Stimulated activated CD4-positive, alpha-beta T cell treated with anti-CD3 and anti-CD28 coated beads, Interleukin-4, amount 100 ng/mL, for 48 hours (primary cell): Measurements from ENCODE around the gene KIAA2012.

ENCODE experiments used
- DNase-seq, 2 donors: peaks; one replicate each; pipeline ENCODE4 v3.0.0-alpha.2; 2020; ENCODE audit warnings: low read depth in 2 of 2

KIAA2012 gene

GRCh38 chr2:202042444-202042843, 30.6 kb upstream of the KIAA2012 start:
- no peak for DNase-seq

GRCh38 chr2:202043475-202043874, 29.6 kb upstream of the KIAA2012 start:
- DNase-seq = no peak

- DNase-seq = no peak
Measured at GRCh38 chr2:202044777-202045176, 28.3 kb upstream of the KIAA2012 start.

- no peak for DNase-seq
Measured at GRCh38 chr2:202046572-202046971, 26.5 kb upstream of the KIAA2012 start.

- no peak for DNase-seq
Measured at GRCh38 chr2:202049092-202049728, 23.8 kb upstream of the KIAA2012 start.

- no peak for DNase-seq
Measured at GRCh38 chr2:202049840-202050239, 23.2 kb upstream of the KIAA2012 start.

GRCh38 chr2:202050652-202051051, 22.4 kb upstream of the KIAA2012 start:
- DNase-seq = no peak

GRCh38 chr2:202051499-202052161, 21.4 kb upstream of the KIAA2012 start:
- no peak for DNase-seq

- no peak for DNase-seq
Measured at GRCh38 chr2:202052235-202052634, 20.8 kb upstream of the KIAA2012 start.

- DNase-seq = no peak
Measured at GRCh38 chr2:202054679-202055078, 18.4 kb upstream of the KIAA2012 start.

GRCh38 chr2:202056611-202057010, 16.4 kb upstream of the KIAA2012 start:
- no peak for DNase-seq

- DNase-seq = no peak
Measured at GRCh38 chr2:202060218-202060617, 12.8 kb upstream of the KIAA2012 start.

- DNase-seq = no peak
Measured at GRCh38 chr2:202061695-202062094, 11.4 kb upstream of the KIAA2012 start.

- no peak for DNase-seq
Measured at GRCh38 chr2:202064171-202064880, 8.7 kb upstream of the KIAA2012 start.

GRCh38 chr2:202064881-202065230, 8.2 kb upstream of the KIAA2012 start:
- DNase-seq = no peak

GRCh38 chr2:202065876-202066275, 7.2 kb upstream of the KIAA2012 start:
- DNase-seq = no peak

GRCh38 chr2:202066875-202067274, 6.2 kb upstream of the KIAA2012 start:
- DNase-seq = no peak

GRCh38 chr2:202067589-202067988, 5.5 kb upstream of the KIAA2012 start:
- no peak for DNase-seq

GRCh38 chr2:202069170-202070067, 3.6 kb upstream of the KIAA2012 start:
- DNase-seq = no peak

- DNase-seq = no peak
Measured at GRCh38 chr2:202071107-202071506, 1.9 kb upstream of the KIAA2012 start.

- DNase-seq = no peak
Measured at GRCh38 chr2:202072226-202072625, 829 bp upstream of the KIAA2012 start.

GRCh38 chr2:202074324-202074723, 1.3 kb downstream of the KIAA2012 start:
- DNase-seq = no peak
